ENCODE measurements around the gene ATXN7L3. TPM values are rescaled to one million over a fixed set of nuclear protein-coding genes. Genes with fewer than 3 reads are reported as not detected.
A peak's percentile ranks its signal among the peaks of the same experiment; 100 is the strongest.

Gene ATXN7L3
- total RNA-seq, 4 donors from 2014 or later = 40.9 to 60.4 (median 52.7) TPM

DNA sequence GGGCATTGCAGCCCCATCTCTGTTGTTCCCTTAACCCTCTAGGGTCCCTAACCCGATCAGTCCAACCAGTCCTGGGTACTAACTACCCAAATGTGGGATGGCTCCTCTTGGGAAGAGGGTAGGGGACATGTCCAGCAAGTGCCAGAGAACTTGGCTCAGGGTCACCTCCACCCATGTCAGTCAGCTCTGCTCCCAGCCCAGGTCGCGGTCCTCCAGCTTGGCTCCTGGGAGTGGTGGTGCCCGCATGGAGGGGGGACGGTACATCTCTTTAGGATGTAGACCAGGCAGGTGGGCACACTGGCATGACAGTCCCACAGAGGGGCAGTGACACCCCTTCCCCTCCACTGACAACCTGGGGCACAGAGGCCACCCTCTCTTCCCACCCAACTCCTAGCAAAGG lies 6.9 kb downstream of the ATXN7L3 start:
- no peaks in the 10 kb centered on the region for H3K9me3 ChIP-seq
- no peaks in the 10 kb centered on the region for H3K27me3 ChIP-seq
- H3K36me3 ChIP-seq = peaks cover 7 to 88% (median 22%) of the 10 kb centered on the region in 3 donors
- 81 to 90% methylated on average over 3 to 5 of the region's 5 CpGs for WGBS, 2 donors
- DNase-seq (ENCODE audit: low spot score in 2 of 2) = no peak
- H3K4me1 ChIP-seq = peaks cover 0 to 40% (median 6%) of the 10 kb centered on the region in 4 donors
- H3K4me3 ChIP-seq = no peak overlapping the region
- TF ChIP-seq, protein P1, sequence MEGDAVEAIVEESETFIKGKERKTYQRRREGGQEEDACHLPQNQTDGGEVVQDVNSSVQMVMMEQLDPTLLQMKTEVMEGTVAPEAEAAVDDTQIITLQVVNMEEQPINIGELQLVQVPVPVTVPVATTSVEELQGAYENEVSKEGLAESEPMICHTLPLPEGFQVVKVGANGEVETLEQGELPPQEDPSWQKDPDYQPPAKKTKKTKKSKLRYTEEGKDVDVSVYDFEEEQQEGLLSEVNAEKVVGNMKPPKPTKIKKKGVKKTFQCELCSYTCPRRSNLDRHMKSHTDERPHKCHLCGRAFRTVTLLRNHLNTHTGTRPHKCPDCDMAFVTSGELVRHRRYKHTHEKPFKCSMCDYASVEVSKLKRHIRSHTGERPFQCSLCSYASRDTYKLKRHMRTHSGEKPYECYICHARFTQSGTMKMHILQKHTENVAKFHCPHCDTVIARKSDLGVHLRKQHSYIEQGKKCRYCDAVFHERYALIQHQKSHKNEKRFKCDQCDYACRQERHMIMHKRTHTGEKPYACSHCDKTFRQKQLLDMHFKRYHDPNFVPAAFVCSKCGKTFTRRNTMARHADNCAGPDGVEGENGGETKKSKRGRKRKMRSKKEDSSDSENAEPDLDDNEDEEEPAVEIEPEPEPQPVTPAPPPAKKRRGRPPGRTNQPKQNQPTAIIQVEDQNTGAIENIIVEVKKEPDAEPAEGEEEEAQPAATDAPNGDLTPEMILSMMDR (IDR thresholded peaks at IDR 0.05) = no peak
- TF ChIP-seq POLR2A (IDR thresholded peaks at IDR 0.05) = no peak
- TF ChIP-seq EP300 (IDR thresholded peaks at IDR 0.05) = no peak
- H3K27ac ChIP-seq = no peak overlapping the region

DNA sequence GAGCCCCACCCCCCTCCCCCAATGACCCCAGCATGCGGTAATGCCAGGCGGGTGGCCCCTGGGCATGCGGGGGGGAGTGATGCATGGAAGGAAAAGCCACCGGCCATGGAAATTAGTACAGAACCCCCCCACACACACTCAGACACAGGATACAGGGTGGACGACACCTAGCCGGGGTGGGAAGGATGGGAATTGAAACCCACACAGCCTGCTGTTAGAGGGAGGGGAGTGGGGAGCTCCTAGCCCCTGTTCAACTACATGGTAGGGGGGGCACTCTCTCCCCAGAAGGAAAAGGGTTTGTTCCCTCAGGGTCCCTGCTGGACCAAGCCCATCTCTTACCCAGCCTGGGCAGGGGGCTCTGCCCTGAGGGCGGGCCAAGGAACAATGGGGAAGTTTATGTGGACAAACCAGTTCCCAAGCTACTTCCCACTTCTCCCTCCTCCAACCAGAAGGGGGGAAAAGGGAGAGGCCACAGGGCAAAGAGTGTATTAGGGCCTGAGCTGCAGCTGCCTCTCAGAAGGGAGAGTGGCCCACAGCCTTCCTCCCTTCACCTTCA lies 7.7 kb downstream of the ATXN7L3 start:
- no peaks in the 10 kb centered on the region for H3K27me3 ChIP-seq
- H3K4me3 ChIP-seq = no peak overlapping the region
- no peak overlapping the region for H3K27ac ChIP-seq
- H3K9me3 ChIP-seq = no peaks in the 10 kb centered on the region
- 47 to 53% methylated on average over 4 to 7 of the region's 7 CpGs for WGBS, 2 donors
- peaks cover 0 to 38% (median 4%) of the 10 kb centered on the region in 4 donors for H3K4me1 ChIP-seq
- TF ChIP-seq EP300 (IDR thresholded peaks at IDR 0.05) = no peak
- no peak for TF ChIP-seq POLR2A (IDR thresholded peaks at IDR 0.05)
- TF ChIP-seq, protein P1 (IDR thresholded peaks at IDR 0.05) = no peak
- DNase-seq (ENCODE audit: low spot score in 2 of 2) = no peak
- peaks cover 7 to 82% (median 22%) of the 10 kb centered on the region in 3 donors for H3K36me3 ChIP-seq

GRCh38 chr17:44191369-44191768 lies 8.3 kb downstream of the ATXN7L3 start:
- TF ChIP-seq POLR2A (IDR thresholded peaks at IDR 0.05) (no peak), EP300 (IDR thresholded peaks at IDR 0.05) (no peak)
- TF ChIP-seq, protein P1 (IDR thresholded peaks at IDR 0.05) = no peak
- H3K27ac ChIP-seq = peak overlapping the region in 1 of 4 donors; percentile 27
- H3K36me3 ChIP-seq = peaks cover 7 to 77% (median 22%) of the 10 kb centered on the region in 3 donors
- no peak overlapping the region for H3K4me3 ChIP-seq
- no peak for DNase-seq (ENCODE audit: low spot score in 2 of 2)
- peaks cover 0 to 37% (median 4%) of the 10 kb centered on the region in 4 donors for H3K4me1 ChIP-seq
- 67 to 69% methylated on average over 5 of the region's 5 CpGs for WGBS, 2 donors
- no peaks in the 10 kb centered on the region for H3K9me3 ChIP-seq
- H3K27me3 ChIP-seq = no peaks in the 10 kb centered on the region

DNA sequence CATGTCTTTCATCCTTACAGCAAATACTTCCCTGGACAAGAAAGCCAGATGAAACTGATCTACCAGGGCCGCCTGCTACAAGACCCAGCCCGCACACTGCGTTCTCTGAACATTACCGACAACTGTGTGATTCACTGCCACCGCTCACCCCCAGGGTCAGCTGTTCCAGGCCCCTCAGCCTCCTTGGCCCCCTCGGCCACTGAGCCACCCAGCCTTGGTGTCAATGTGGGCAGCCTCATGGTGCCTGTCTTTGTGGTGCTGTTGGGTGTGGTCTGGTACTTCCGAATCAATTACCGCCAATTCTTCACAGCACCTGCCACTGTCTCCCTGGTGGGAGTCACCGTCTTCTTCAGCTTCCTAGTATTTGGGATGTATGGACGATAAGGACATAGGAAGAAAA lies 9.2 kb downstream of the ATXN7L3 start:
- H3K36me3 ChIP-seq = peaks cover 7 to 68% (median 21%) of the 10 kb centered on the region in 3 donors
- WGBS, 2 donors = 83 to 88% methylated on average over 10 of the region's 10 CpGs
- no peaks in the 10 kb centered on the region for H3K9me3 ChIP-seq
- no peak for DNase-seq (ENCODE audit: low spot score in 2 of 2)
- H3K27ac ChIP-seq = peak overlapping the region in 1 of 4 donors; percentile 27
- H3K4me1 ChIP-seq = peaks cover 0 to 44% (median 8%) of the 10 kb centered on the region in 4 donors
- H3K27me3 ChIP-seq = no peaks in the 10 kb centered on the region
- no peak overlapping the region for H3K4me3 ChIP-seq
- TF ChIP-seq POLR2A (IDR thresholded peaks at IDR 0.05) (no peak), EP300 (IDR thresholded peaks at IDR 0.05) (no peak)
- TF ChIP-seq, protein P1 (IDR thresholded peaks at IDR 0.05) = no peak

- peaks cover 0 to 58% (median 16%) of the 10 kb centered on the region in 4 donors for H3K4me1 ChIP-seq
- H3K4me3 ChIP-seq = no peak overlapping the region
- H3K27ac ChIP-seq = peak overlapping the region in 2 of 4 donors; percentile 98 to 100
- H3K36me3 ChIP-seq = peaks cover under 1 to 51% (median 8%) of the 10 kb centered on the region in 3 donors
- no peaks in the 10 kb centered on the region for H3K9me3 ChIP-seq
- no peak for DNase-seq (ENCODE audit: low spot score in 2 of 2)
- TF ChIP-seq, protein P1 (IDR thresholded peaks at IDR 0.05) = no peak
- TF ChIP-seq EP300 (IDR thresholded peaks at IDR 0.05) = no peak
- no peak for TF ChIP-seq POLR2A (IDR thresholded peaks at IDR 0.05)
- WGBS, 2 donors = 84 to 85% methylated on average over 12 of the region's 12 CpGs
- H3K27me3 ChIP-seq = no peaks in the 10 kb centered on the region
These were observed 10.9 kb downstream of the ATXN7L3 start for GRCh38 chr17:44188576-44189403.

Data from tibial nerve (tissue), 4 donors.